ENCODE measurements around the gene MTMR11. TPM values are rescaled to one million over a fixed set of nuclear protein-coding genes. Genes with fewer than 3 reads are reported as not detected.

MTMR11 gene
- total RNA-seq, 1 experiment from 2014 or later, result 10.5 TPM

DNA sequence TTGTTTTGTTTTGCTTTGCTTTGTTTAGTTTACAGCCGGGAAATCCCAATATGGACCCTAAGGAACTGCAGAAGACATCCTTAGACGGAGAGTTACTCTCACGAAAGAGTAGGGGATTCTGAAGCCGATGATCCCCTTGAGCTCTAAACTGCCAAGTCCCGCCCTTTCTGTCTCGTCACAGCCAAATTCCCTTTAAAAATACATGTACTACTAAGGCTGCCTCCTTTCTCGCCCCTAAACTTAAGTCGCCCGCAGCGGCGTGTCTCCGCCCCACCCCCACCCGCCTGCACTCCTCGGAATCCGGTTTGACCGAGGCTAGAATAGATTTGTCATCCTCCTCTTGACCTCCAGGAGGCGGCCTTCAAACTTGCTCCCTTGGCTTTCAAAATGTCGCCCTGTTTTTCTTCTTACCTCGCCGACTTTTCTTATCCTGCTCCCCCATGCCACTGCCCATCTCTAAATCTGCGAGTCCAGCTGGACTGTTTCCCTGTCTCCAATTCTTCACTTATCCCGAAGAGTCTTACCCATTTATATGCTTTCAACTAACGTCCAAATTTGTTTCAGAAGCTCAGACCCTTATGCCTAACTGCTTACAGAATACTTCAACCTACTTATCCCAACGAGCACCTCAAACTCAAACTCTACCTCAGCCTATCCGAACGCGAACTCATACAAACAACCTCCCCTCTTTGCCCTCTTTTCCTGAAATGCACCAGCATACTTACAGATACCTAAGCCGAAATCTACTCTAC lies 48.3 kb downstream of the MTMR11 start (continued):
- TF ChIP-seq, protein P1, sequence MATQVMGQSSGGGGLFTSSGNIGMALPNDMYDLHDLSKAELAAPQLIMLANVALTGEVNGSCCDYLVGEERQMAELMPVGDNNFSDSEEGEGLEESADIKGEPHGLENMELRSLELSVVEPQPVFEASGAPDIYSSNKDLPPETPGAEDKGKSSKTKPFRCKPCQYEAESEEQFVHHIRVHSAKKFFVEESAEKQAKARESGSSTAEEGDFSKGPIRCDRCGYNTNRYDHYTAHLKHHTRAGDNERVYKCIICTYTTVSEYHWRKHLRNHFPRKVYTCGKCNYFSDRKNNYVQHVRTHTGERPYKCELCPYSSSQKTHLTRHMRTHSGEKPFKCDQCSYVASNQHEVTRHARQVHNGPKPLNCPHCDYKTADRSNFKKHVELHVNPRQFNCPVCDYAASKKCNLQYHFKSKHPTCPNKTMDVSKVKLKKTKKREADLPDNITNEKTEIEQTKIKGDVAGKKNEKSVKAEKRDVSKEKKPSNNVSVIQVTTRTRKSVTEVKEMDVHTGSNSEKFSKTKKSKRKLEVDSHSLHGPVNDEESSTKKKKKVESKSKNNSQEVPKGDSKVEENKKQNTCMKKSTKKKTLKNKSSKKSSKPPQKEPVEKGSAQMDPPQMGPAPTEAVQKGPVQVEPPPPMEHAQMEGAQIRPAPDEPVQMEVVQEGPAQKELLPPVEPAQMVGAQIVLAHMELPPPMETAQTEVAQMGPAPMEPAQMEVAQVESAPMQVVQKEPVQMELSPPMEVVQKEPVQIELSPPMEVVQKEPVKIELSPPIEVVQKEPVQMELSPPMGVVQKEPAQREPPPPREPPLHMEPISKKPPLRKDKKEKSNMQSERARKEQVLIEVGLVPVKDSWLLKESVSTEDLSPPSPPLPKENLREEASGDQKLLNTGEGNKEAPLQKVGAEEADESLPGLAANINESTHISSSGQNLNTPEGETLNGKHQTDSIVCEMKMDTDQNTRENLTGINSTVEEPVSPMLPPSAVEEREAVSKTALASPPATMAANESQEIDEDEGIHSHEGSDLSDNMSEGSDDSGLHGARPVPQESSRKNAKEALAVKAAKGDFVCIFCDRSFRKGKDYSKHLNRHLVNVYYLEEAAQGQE (IDR thresholded peaks at IDR 0.05; ENCODE audit: low read depth), result no peak
- TF ChIP-seq SRF (IDR thresholded peaks at IDR 0.05; ENCODE audit: low read depth) (peak; percentile 43; the same call in 1 of the 2 replicates), SP1 (IDR thresholded peaks at IDR 0.05; ENCODE audit: low read depth) (no peak; the same call in 1 of the 2 replicates), ELF1 (IDR thresholded peaks at IDR 0.05; ENCODE audit: borderline replicate concordance, low read depth) (no peak), ZFX (IDR thresholded peaks at IDR 0.05) (no peak), POLR2A (IDR thresholded peaks at IDR 0.05; ENCODE audit: borderline replicate concordance, extremely low read depth, insufficient read depth, insufficient read length) (peak; percentile 96), POLR2AphosphoS5 (IDR thresholded peaks at IDR 0.05; ENCODE audit: low read depth, low read length) (peak; percentile 83), CEBPB (IDR thresholded peaks at IDR 0.05; ENCODE audit: low read depth) (no peak; the same call in 1 of the 2 replicates)

DNA sequence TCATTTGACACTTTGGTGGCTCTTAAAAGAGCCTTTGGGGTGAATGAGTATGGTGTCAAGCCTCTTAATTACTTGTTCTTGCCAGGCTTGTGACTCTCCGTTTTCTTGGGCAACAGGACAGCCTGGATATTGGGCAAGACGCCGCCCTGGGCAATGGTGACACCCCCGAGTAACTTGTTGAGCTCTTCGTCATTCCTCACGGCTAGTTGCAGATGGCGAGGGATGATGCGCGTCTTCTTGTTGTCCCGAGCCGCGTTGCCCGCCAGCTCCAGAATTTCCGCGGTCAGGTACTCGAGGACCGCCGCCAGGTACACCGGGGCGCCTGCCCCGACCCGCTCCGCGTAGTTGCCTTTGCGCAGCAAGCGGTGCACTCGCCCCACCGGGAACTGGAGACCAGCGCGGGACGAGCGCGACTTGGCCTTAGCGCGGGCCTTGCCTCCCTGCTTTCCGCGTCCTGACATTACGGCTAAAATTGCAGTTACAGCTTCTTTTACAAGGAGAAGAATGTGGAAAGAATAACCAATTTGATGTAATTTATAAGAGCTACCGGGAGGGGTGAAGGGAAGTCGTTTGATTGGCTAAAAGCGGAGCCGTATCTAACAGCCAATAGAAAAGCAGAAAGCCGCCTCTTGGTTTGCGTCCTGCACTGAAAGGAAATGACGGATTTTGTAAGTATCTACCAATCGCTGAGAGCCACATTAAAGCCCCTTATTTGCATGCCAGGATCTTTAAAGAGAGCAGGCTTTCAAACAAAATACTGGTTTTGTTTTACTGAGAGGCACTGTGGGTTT lies 49.0 kb downstream of the MTMR11 start:
- Histone ChIP-seq H3K4me2 (ENCODE audit: low read length) (peak overlapping the region; percentile 91), H3K27me3 (ENCODE audit: insufficient read depth, low read length) (no peaks in the 10 kb centered on the region), H4K20me1 (ENCODE audit: insufficient read depth) (no peaks in the 10 kb centered on the region), H3K79me2 (ENCODE audit: insufficient read depth, low read length) (no peaks in the 10 kb centered on the region), H3K4me1 (ENCODE audit: control insufficient read depth in 1 of 2, insufficient read depth in 2 of 2, low read length in 2 of 2) (peaks cover 22 to 45% of the 10 kb centered on the region in 2 experiments), H3K36me3 (ENCODE audit: control insufficient read depth in 1 of 2, insufficient read depth in 2 of 2, low read length in 2 of 2) (no peaks in the 10 kb centered on the region), H3K9me2 (ENCODE audit: insufficient read depth) (no peaks in the 10 kb centered on the region), H3K4me3 (replicated peaks in 1 of 2; ENCODE audit: low read depth in 1 of 2, low read length in 2 of 2) (peak overlapping the region; percentile 50 to 63), H3K9ac (ENCODE audit: low read length) (peak overlapping the region; percentile 87), H2AFZ (ENCODE audit: low read depth, low read length, poor library complexity, severe bottlenecking) (no peak overlapping the region), H3K27ac (ENCODE audit: low read depth, low read length) (peak overlapping the region; percentile 100), H3K9me3 (ENCODE audit: control insufficient read depth in 1 of 2, insufficient read depth in 1 of 2, low read depth in 1 of 2, low read length in 2 of 2) (no peaks in the 10 kb centered on the region)
- DNase-seq (ENCODE audit: low read depth, low spot score) (peak; percentile 98), ATAC-seq (peak; percentile 62)
- BruUV-seq (replicated peaks), result TSS peak; percentile 63
- ChIA-PET CTCF (interaction anchor here (0.6 to 3.3 kb wide), 7 partner anchors 18 to 300 kb away, joined by 3 to 17 read pairs (median 4); no protein-coding TSS in a partner anchor), RAD21 (ENCODE audit: low non-redundant PET in 1 of 2, low total read pairs in 2 of 2, uncharacterized antibody in 2 of 2, unreplicated experiment in 2 of 2) (interaction anchor here in 1 of 2 experiments (1.7 kb wide), 1 partner anchor 299 kb away, joined by 4 read pairs; no protein-coding TSS in a partner anchor), POLR2A (interaction anchor here (0.9 to 5.5 kb wide), 27 partner anchors 10 to 299 kb away, joined by 3 to 46 read pairs (median 7); partner anchors contain the start of genes BOLA1, MTMR11, OTUD7B and VPS45)
- intact Hi-C loops (cut with micrococcal nuclease), result loop anchor here (1.0 kb wide), 3 partner anchors 40 to 300 kb away; partner anchors contain the start of gene SF3B4
- TF ChIP-seq ZFX (IDR thresholded peaks at IDR 0.05), result no peak
- TF ChIP-seq, protein P2, sequence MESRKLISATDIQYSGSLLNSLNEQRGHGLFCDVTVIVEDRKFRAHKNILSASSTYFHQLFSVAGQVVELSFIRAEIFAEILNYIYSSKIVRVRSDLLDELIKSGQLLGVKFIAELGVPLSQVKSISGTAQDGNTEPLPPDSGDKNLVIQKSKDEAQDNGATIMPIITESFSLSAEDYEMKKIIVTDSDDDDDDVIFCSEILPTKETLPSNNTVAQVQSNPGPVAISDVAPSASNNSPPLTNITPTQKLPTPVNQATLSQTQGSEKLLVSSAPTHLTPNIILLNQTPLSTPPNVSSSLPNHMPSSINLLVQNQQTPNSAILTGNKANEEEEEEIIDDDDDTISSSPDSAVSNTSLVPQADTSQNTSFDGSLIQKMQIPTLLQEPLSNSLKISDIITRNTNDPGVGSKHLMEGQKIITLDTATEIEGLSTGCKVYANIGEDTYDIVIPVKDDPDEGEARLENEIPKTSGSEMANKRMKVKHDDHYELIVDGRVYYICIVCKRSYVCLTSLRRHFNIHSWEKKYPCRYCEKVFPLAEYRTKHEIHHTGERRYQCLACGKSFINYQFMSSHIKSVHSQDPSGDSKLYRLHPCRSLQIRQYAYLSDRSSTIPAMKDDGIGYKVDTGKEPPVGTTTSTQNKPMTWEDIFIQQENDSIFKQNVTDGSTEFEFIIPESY (IDR thresholded peaks at IDR 0.05; ENCODE audit: extremely low read depth, insufficient replicate concordance, low read length), result peak; percentile 73
- peak; percentile 21; the same call in 1 of the 2 replicates for TF ChIP-seq RAD21 (IDR thresholded peaks at IDR 0.05; ENCODE audit: low read depth)
- TF ChIP-seq, protein P3, sequence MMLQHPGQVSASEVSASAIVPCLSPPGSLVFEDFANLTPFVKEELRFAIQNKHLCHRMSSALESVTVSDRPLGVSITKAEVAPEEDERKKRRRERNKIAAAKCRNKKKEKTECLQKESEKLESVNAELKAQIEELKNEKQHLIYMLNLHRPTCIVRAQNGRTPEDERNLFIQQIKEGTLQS (IDR thresholded peaks at IDR 0.05), result no peak
- peak; percentile 51; the same call in 1 of the 2 replicates for TF ChIP-seq JUND (IDR thresholded peaks at IDR 0.05)
- peak; percentile 49; the same call in 1 of the 2 replicates for TF ChIP-seq CEBPB (IDR thresholded peaks at IDR 0.05; ENCODE audit: low read depth)
- peak; percentile 82 for TF ChIP-seq SP1 (IDR thresholded peaks at IDR 0.05; ENCODE audit: low read depth)
- TF ChIP-seq FOSL1 (IDR thresholded peaks at IDR 0.05; ENCODE audit: low read depth), result no peak; the same call in 1 of the 2 replicates

All from HCT116 (cell line).